OCI-LY1 (cell line): ENCODE results near the gene SPARC.

Experiments used
- H2AFZ ChIP-seq: fragments of 200-600 bp; sonication (generic), shearing (Covaris generic); 2 replicates; pipeline ENCODE4 v1.6.0; 2014; ENCODE audit warnings: antibody characterized with exemption, mild to moderate bottlenecking, low read length
- H3F3A ChIP-seq: fragments of 200-600 bp; sonication (generic), shearing (Covaris generic); 2 replicates; pipeline ENCODE4 v1.6.0; 2014; ENCODE audit warnings: mild to moderate bottlenecking, antibody characterized with exemption, low read length, moderate library complexity; ENCODE audit not compliant: insufficient read depth
- H3K27ac ChIP-seq: fragments of 200-600 bp; sonication (generic); 2 replicates; pipeline ENCODE4 v1.5.1; 2014; ENCODE audit warnings: low read length, mixed run types, mild to moderate bottlenecking, low read depth; ENCODE audit not compliant: poor library complexity, severe bottlenecking
- H3K27me3 ChIP-seq: fragments of 200-600 bp; sonication (generic); 2 replicates; pipeline ENCODE4 v1.6.0; 2014; ENCODE audit warnings: antibody characterized with exemption, mild to moderate bottlenecking, low read length, moderate library complexity; ENCODE audit not compliant: insufficient read depth
- H3K36me3 ChIP-seq: fragments of 200-600 bp; sonication (generic); 2 replicates; pipeline ENCODE4 v1.6.1; 2014; ENCODE audit warnings: mild to moderate bottlenecking, antibody characterized with exemption, low read length, moderate library complexity, mixed read lengths; ENCODE audit not compliant: insufficient read depth
- H3K4me1 ChIP-seq: fragments of 200-600 bp; sonication (generic); 2 replicates; pipeline ENCODE4 v1.5.1; 2014; ENCODE audit warnings: mild to moderate bottlenecking, low read length, moderate library complexity; ENCODE audit not compliant: insufficient read depth, severe bottlenecking
- H3K4me2 ChIP-seq: fragments of 200-600 bp; sonication (generic), shearing (Covaris generic); 2 replicates; pipeline ENCODE4 v1.6.1; 2014; ENCODE audit warnings: low read length
- H3K4me3 ChIP-seq: fragments of 200-600 bp; sonication (generic); 2 replicates; pipeline ENCODE4 v1.5.1; 2014; ENCODE audit warnings: low read length, low read depth, mild to moderate bottlenecking, mixed read lengths; ENCODE audit not compliant: poor library complexity, severe bottlenecking
- H3K79me2 ChIP-seq: fragments of 200-600 bp; shearing (Covaris generic); 2 replicates; pipeline ENCODE4 v1.6.1; 2016; ENCODE audit warnings: mixed run types, low read length, mixed read lengths; ENCODE audit not compliant: insufficient read depth
- H3K9ac ChIP-seq: fragments of 200-600 bp; sonication (generic), shearing (Covaris generic); 2 replicates; pipeline ENCODE4 v1.6.1; 2014; ENCODE audit warnings: mild to moderate bottlenecking, low read length, mixed read lengths
- H3K9me2 ChIP-seq: fragments of 200-600 bp; sonication (generic), shearing (Covaris generic); 2 replicates; pipeline ENCODE4 v1.6.1; 2014; ENCODE audit warnings: low read depth, mild to moderate bottlenecking, low read length, mixed read lengths
- H3K9me3 ChIP-seq: fragments of 200-600 bp; shearing (Covaris generic); 2 replicates; pipeline ENCODE4 v1.6.1; 2014; ENCODE audit warnings: low read length, mixed read lengths
- H4K20me1 ChIP-seq: fragments of 200-600 bp; sonication (generic), shearing (Covaris generic); 2 replicates; pipeline ENCODE4 v1.6.0; 2016; ENCODE audit warnings: mild to moderate bottlenecking, low read length; ENCODE audit not compliant: insufficient read depth
- CTCF ChIP-seq: fragments of 200-600 bp; sonication (generic), shearing (Covaris generic); IDR thresholded peaks from 2 replicates; pipeline ENCODE4 v1.5.1; 2017; ENCODE audit warnings: mild to moderate bottlenecking, antibody characterized with exemption, low read length, moderate library complexity, mixed read lengths
- EZH2 ChIP-seq: fragments of 200-600 bp; sonication (generic), shearing (Covaris generic); IDR thresholded peaks from 2 replicates; pipeline ENCODE4 v1.8.0; 2017; ENCODE audit warnings: borderline replicate concordance, mixed run types, mild to moderate bottlenecking, antibody characterized with exemption, low read length, moderate library complexity, mixed read lengths

Gene SPARC

GRCh38 chr5:151720215-151720614, 33.5 kb upstream of the SPARC start:
- peaks cover 7% of the 10 kb centered on the region; the same call in 1 of the 2 replicates for H3K27me3 ChIP-seq
- H2AFZ ChIP-seq, result no peak overlapping the region
- H3K9me3 ChIP-seq, result no peaks in the 10 kb centered on the region
- no peaks in the 10 kb centered on the region for H4K20me1 ChIP-seq
- no peaks in the 10 kb centered on the region for H3F3A ChIP-seq
- H3K36me3 ChIP-seq, result no peaks in the 10 kb centered on the region
- H3K4me1 ChIP-seq, result no peaks in the 10 kb centered on the region
- H3K4me2 ChIP-seq, result no peak overlapping the region
- no peaks in the 10 kb centered on the region for H3K79me2 ChIP-seq
- no peaks in the 10 kb centered on the region for H3K9me2 ChIP-seq
- H3K4me3 ChIP-seq, result no peak overlapping the region
- no peak for TF ChIP-seq EZH2
- no peak for TF ChIP-seq CTCF
- no peak overlapping the region for H3K9ac ChIP-seq
- H3K27ac ChIP-seq, result no peak overlapping the region

GRCh38 chr5:151719228-151720000, 32.7 kb upstream of the SPARC start:
- Histone ChIP-seq H3K9me3 (no peaks in the 10 kb centered on the region), H3K27me3 (peaks cover 7% of the 10 kb centered on the region; the same call in 1 of the 2 replicates), H3K79me2 (no peaks in the 10 kb centered on the region), H4K20me1 (no peaks in the 10 kb centered on the region), H3K4me1 (no peaks in the 10 kb centered on the region), H3K4me3 (no peak overlapping the region), H3F3A (no peaks in the 10 kb centered on the region), H3K9ac (no peak overlapping the region), H2AFZ (no peak overlapping the region), H3K9me2 (no peaks in the 10 kb centered on the region), H3K4me2 (no peak overlapping the region), H3K27ac (no peak overlapping the region), H3K36me3 (no peaks in the 10 kb centered on the region)
- TF ChIP-seq CTCF (peak; percentile 58), EZH2 (no peak)

GRCh38 chr5:151718646-151719045, 31.9 kb upstream of the SPARC start:
- H2AFZ ChIP-seq, result no peak overlapping the region
- H3K9ac ChIP-seq, result no peak overlapping the region
- H3K27ac ChIP-seq, result no peak overlapping the region
- TF ChIP-seq CTCF (no peak), EZH2 (no peak)
- peaks cover 7% of the 10 kb centered on the region; the same call in 1 of the 2 replicates for H3K27me3 ChIP-seq
- no peak overlapping the region for H3K4me3 ChIP-seq
- H3K9me3 ChIP-seq, result no peaks in the 10 kb centered on the region
- no peaks in the 10 kb centered on the region for H3K4me1 ChIP-seq
- H4K20me1 ChIP-seq, result no peaks in the 10 kb centered on the region
- no peaks in the 10 kb centered on the region for H3K9me2 ChIP-seq
- H3K36me3 ChIP-seq, result no peaks in the 10 kb centered on the region
- H3F3A ChIP-seq, result no peaks in the 10 kb centered on the region
- no peaks in the 10 kb centered on the region for H3K79me2 ChIP-seq
- H3K4me2 ChIP-seq, result no peak overlapping the region
